HepG2 (cell line): Measurements from ENCODE around the gene LEFTY2.

Source experiments
- SMAD3 ChIP-seq: sonication (generic); formaldehyde crosslinking; IDR thresholded peaks from 2 replicates; pipeline ENCODE4 v1.4.0; 2020; ENCODE audit warnings: missing genetic modification reagents
- ZNF263 ChIP-seq: sonication (generic); formaldehyde crosslinking; IDR thresholded peaks from 2 replicates; pipeline ENCODE4 v1.4.0; 2020; ENCODE audit warnings: missing genetic modification reagents
- TF ChIP-seq, protein P1 (sequence below): sonication (generic); formaldehyde crosslinking; IDR thresholded peaks from 2 replicates; pipeline ENCODE4 v1.5.0; 2020; ENCODE audit warnings: missing genetic modification reagents
- TF ChIP-seq, protein P2 (sequence below): sonication (generic); formaldehyde crosslinking; IDR thresholded peaks from 2 replicates; pipeline ENCODE4 v1.5.1; 2020; ENCODE audit warnings: mild to moderate bottlenecking, missing genetic modification reagents, moderate library complexity

DNA sequence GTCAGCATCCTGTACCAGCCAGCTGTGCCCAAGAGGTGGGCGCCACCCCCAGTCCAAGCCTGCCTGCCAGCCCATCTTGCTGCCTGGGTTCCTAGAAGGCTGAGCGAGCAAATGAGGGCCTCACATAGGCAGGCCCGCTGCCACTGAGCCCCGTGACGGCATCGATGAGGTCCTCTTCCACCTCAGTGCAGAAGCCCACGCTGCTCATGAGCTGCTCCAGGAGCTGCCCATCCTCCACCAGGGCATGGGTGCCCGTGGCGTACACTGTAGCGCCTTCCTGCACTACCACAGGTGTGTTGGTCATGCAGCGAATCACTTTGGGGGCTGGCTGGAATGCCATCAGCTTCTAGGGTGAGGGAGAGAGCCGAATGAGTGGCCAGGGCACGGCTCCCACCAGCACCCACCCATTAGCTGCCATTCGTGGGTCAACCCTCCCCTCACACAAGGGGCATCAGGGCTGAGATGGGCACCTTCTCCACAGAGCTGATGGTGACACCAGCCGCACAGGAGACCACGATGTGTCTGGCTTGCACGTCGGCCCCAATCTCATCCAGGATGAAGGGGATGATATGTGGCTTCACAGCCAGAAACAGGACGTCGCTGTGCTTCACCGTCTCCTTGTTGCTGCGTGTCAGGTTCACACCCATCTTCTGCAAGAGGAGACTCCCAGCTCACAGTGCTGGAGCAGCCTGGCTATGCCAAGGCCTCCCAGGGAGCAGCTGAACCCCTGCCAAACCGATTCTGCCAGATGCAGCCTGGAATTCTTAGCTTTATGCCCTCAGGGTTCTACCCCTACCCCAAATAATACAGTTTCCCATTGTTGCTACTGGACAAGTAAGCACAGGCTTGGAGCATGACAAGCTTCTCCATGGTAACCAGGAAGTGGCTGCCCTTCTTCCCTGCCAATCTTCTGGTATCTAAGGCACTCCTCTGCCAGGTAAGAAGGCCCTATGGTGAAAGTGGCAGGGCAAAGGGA, 19.0 kb downstream of the LEFTY2 start:
- TF ChIP-seq, protein P1, sequence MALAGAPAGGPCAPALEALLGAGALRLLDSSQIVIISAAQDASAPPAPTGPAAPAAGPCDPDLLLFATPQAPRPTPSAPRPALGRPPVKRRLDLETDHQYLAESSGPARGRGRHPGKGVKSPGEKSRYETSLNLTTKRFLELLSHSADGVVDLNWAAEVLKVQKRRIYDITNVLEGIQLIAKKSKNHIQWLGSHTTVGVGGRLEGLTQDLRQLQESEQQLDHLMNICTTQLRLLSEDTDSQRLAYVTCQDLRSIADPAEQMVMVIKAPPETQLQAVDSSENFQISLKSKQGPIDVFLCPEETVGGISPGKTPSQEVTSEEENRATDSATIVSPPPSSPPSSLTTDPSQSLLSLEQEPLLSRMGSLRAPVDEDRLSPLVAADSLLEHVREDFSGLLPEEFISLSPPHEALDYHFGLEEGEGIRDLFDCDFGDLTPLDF (CRISPR knock-in tag), result no peak
- TF ChIP-seq, protein P2, sequence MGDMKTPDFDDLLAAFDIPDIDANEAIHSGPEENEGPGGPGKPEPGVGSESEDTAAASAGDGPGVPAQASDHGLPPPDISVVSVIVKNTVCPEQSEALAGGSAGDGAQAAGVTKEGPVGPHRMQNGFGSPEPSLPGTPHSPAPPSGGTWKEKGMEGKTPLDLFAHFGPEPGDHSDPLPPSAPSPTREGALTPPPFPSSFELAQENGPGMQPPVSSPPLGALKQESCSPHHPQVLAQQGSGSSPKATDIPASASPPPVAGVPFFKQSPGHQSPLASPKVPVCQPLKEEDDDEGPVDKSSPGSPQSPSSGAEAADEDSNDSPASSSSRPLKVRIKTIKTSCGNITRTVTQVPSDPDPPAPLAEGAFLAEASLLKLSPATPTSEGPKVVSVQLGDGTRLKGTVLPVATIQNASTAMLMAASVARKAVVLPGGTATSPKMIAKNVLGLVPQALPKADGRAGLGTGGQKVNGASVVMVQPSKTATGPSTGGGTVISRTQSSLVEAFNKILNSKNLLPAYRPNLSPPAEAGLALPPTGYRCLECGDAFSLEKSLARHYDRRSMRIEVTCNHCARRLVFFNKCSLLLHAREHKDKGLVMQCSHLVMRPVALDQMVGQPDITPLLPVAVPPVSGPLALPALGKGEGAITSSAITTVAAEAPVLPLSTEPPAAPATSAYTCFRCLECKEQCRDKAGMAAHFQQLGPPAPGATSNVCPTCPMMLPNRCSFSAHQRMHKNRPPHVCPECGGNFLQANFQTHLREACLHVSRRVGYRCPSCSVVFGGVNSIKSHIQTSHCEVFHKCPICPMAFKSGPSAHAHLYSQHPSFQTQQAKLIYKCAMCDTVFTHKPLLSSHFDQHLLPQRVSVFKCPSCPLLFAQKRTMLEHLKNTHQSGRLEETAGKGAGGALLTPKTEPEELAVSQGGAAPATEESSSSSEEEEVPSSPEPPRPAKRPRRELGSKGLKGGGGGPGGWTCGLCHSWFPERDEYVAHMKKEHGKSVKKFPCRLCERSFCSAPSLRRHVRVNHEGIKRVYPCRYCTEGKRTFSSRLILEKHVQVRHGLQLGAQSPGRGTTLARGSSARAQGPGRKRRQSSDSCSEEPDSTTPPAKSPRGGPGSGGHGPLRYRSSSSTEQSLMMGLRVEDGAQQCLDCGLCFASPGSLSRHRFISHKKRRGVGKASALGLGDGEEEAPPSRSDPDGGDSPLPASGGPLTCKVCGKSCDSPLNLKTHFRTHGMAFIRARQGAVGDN, result peak; percentile 11; the same call in 1 of the 2 replicates
- TF ChIP-seq SMAD3 (no peak), ZNF263 (CRISPR knock-in tag) (no peak)
